Mesothelial cell of epicardium (in vitro differentiated cells): ENCODE data around the gene SRRM3. TPM values are rescaled to one million over a fixed set of nuclear protein-coding genes. Genes with fewer than 3 reads are reported as not detected.

Experiments used
- DNase-seq, 2 experiments: peaks; one replicate each; pipeline ENCODE4 v3.0.0; 2021; ENCODE audit warnings: low spot score in 2 of 2; ENCODE audit not compliant: unreplicated experiment in 2 of 2
- H3K27ac Mint-ChIP-seq: 2 replicates; pipeline ENCODE4 v1.8.0; 2021; ENCODE audit warnings: mixed read lengths
- H3K27me3 Mint-ChIP-seq: 2 replicates; pipeline ENCODE4 v1.8.0; 2021; ENCODE audit warnings: low read depth, mixed read lengths
- H3K36me3 Mint-ChIP-seq: 2 replicates; pipeline ENCODE4 v1.8.0; 2021; ENCODE audit warnings: mixed read lengths
- H3K4me1 Mint-ChIP-seq: 2 replicates; pipeline ENCODE4 v1.8.0; 2021; ENCODE audit warnings: mixed read lengths
- H3K4me3 Mint-ChIP-seq: 2 replicates; pipeline ENCODE4 v1.8.0; 2021; ENCODE audit warnings: mild to moderate bottlenecking, moderate library complexity, mixed read lengths
- H3K9me3 Mint-ChIP-seq: 2 replicates; pipeline ENCODE4 v1.8.0; 2021; ENCODE audit warnings: mixed read lengths
- total RNA-seq: library from RNA; stranded (reverse); gene quantifications from 3 replicates; pipeline ENCODE4 v1.2.1, GENCODE V29; 2021
- TF ChIP-seq, protein P1 (sequence below): fragments of 200-600 bp; sonication (generic); IDR thresholded peaks from one replicate; pipeline ENCODE4 v1.5.0; 2021; ENCODE audit warnings: antibody characterized with exemption; ENCODE audit not compliant: unreplicated experiment

Gene SRRM3
- total RNA-seq, 1 donor from 2014 or later, result 6.9 TPM

- Mint-ChIP-seq H3K4me1 (peaks cover 12% of the 10 kb centered on the region), H3K4me3 (peak overlapping the region; percentile 65), H3K27ac (no peak overlapping the region), H3K9me3 (no peaks in the 10 kb centered on the region), H3K27me3 (peaks cover 8% of the 10 kb centered on the region), H3K36me3 (no peaks in the 10 kb centered on the region)
- DNase-seq, result peak; percentile 69 to 70
- TF ChIP-seq, protein P1, sequence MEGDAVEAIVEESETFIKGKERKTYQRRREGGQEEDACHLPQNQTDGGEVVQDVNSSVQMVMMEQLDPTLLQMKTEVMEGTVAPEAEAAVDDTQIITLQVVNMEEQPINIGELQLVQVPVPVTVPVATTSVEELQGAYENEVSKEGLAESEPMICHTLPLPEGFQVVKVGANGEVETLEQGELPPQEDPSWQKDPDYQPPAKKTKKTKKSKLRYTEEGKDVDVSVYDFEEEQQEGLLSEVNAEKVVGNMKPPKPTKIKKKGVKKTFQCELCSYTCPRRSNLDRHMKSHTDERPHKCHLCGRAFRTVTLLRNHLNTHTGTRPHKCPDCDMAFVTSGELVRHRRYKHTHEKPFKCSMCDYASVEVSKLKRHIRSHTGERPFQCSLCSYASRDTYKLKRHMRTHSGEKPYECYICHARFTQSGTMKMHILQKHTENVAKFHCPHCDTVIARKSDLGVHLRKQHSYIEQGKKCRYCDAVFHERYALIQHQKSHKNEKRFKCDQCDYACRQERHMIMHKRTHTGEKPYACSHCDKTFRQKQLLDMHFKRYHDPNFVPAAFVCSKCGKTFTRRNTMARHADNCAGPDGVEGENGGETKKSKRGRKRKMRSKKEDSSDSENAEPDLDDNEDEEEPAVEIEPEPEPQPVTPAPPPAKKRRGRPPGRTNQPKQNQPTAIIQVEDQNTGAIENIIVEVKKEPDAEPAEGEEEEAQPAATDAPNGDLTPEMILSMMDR, result no peak
These were observed 58.5 kb downstream of the SRRM3 start for GRCh38 chr7:76260171-76260703.

- DNase-seq, result no peak
- Mint-ChIP-seq H3K27me3 (peaks cover 8% of the 10 kb centered on the region), H3K36me3 (no peaks in the 10 kb centered on the region), H3K4me3 (no peak overlapping the region), H3K9me3 (no peaks in the 10 kb centered on the region), H3K4me1 (peaks cover 12% of the 10 kb centered on the region), H3K27ac (no peak overlapping the region)
- TF ChIP-seq, protein P1, result no peak
These were observed 59.6 kb downstream of the SRRM3 start for GRCh38 chr7:76261329-76261728.

GRCh38 chr7:76261931-76262330, 60.2 kb downstream of the SRRM3 start:
- Mint-ChIP-seq H3K4me1 (peaks cover 12% of the 10 kb centered on the region), H3K36me3 (no peaks in the 10 kb centered on the region), H3K27me3 (peaks cover 12% of the 10 kb centered on the region), H3K27ac (peak overlapping the region; percentile 21), H3K4me3 (no peak overlapping the region), H3K9me3 (no peaks in the 10 kb centered on the region)
- DNase-seq, result no peak
- TF ChIP-seq, protein P1, result no peak

GRCh38 chr7:76262683-76263402, 61.1 kb downstream of the SRRM3 start:
- no peak overlapping the region for H3K4me3 Mint-ChIP-seq
- TF ChIP-seq, protein P1, result peak; percentile 43
- H3K9me3 Mint-ChIP-seq, result no peaks in the 10 kb centered on the region
- H3K27me3 Mint-ChIP-seq, result peaks cover 18% of the 10 kb centered on the region
- H3K27ac Mint-ChIP-seq, result no peak overlapping the region
- peak in 1 of 2 experiments; percentile 67 for DNase-seq
- peaks cover 11% of the 10 kb centered on the region for H3K4me1 Mint-ChIP-seq
- no peaks in the 10 kb centered on the region for H3K36me3 Mint-ChIP-seq

DNA sequence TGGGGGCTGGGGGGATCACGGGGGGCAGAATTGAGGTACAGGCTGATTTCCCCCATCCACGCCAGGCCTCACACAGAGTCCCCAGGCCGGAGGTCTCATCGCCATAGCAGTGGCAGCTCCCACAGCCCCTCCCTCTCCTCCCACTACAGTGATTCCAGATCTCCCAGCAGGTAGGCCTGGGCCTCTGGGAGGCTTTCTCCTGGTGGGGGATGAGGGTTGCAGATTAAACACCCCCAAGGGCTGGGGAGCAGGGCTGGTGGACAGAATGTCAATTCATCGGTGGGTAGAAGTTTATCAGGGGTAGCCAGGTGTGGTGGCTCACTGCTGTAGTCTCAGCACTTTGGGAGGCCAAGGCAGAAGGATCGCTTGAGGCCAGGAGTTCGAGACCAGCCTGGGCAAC, 63.6 kb downstream of the SRRM3 start:
- DNase-seq, result no peak

More for the DNA sequence above, 63.6 kb downstream of the SRRM3 start:
- Mint-ChIP-seq H3K4me3 (no peak overlapping the region), H3K27me3 (peaks cover 35% of the 10 kb centered on the region), H3K27ac (no peak overlapping the region), H3K9me3 (no peaks in the 10 kb centered on the region), H3K36me3 (no peaks in the 10 kb centered on the region), H3K4me1 (peaks cover 28% of the 10 kb centered on the region)
- TF ChIP-seq, protein P1, result no peak
